ENCODE data around the gene GNG14.

The GNG14 gene

GRCh38 chr19:12656899-12657571 is 30.8 kb upstream of the GNG14 start:
- no peak overlapping the region for H3K4me3 ChIP-seq (replicated peaks; ENCODE audit: low read depth, low read length)
- TF ChIP-seq, protein P1, sequence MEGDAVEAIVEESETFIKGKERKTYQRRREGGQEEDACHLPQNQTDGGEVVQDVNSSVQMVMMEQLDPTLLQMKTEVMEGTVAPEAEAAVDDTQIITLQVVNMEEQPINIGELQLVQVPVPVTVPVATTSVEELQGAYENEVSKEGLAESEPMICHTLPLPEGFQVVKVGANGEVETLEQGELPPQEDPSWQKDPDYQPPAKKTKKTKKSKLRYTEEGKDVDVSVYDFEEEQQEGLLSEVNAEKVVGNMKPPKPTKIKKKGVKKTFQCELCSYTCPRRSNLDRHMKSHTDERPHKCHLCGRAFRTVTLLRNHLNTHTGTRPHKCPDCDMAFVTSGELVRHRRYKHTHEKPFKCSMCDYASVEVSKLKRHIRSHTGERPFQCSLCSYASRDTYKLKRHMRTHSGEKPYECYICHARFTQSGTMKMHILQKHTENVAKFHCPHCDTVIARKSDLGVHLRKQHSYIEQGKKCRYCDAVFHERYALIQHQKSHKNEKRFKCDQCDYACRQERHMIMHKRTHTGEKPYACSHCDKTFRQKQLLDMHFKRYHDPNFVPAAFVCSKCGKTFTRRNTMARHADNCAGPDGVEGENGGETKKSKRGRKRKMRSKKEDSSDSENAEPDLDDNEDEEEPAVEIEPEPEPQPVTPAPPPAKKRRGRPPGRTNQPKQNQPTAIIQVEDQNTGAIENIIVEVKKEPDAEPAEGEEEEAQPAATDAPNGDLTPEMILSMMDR (IDR thresholded peaks at IDR 0.05; ENCODE audit: low read depth, low read length, missing control alignments): no peak
- no peak for DNase-seq (ENCODE audit: extremely low read depth, low read depth)

GRCh38 chr19:12657966-12658365 is 29.8 kb upstream of the GNG14 start:
- no peak for DNase-seq (ENCODE audit: extremely low read depth, low read depth)
- TF ChIP-seq, protein P1 (IDR thresholded peaks at IDR 0.05; ENCODE audit: low read depth, low read length, missing control alignments): peak; percentile 4
- H3K4me3 ChIP-seq (replicated peaks; ENCODE audit: low read depth, low read length): no peak overlapping the region

DNA sequence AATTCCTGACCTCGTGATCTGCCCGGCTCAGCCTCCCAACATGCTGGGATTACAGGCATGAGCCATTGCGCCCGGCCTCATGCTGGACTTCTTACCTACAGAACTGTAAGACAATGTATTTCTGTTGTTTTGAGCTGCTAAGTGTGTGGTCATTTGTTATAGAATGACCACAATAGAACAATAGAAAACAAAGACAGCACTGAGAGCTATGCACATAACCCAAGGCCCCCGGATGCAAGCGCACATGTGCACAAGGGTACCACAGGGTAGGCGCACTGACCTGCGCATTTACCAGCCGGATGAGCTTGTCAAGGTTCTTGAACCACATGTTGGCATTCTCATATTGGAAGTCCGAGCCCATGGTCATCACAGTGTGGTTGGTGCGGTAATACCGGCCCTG is 26.8 kb upstream of the GNG14 start:
- TF ChIP-seq, protein P1 (IDR thresholded peaks at IDR 0.05; ENCODE audit: low read depth, low read length, missing control alignments): no peak
- no peak overlapping the region for H3K4me3 ChIP-seq (replicated peaks; ENCODE audit: low read depth, low read length)
- DNase-seq (ENCODE audit: extremely low read depth, low read depth): no peak

- H3K4me3 ChIP-seq (replicated peaks; ENCODE audit: low read depth, low read length): no peak overlapping the region
- no peak for DNase-seq (ENCODE audit: extremely low read depth, low read depth)
- TF ChIP-seq, protein P1 (IDR thresholded peaks at IDR 0.05; ENCODE audit: low read depth, low read length, missing control alignments): no peak
Measured at GRCh38 chr19:12664406-12665280, 23.2 kb upstream of the GNG14 start.

GRCh38 chr19:12665281-12665573 is 22.6 kb upstream of the GNG14 start:
- H3K4me3 ChIP-seq (replicated peaks; ENCODE audit: low read depth, low read length): no peak overlapping the region
- TF ChIP-seq, protein P1 (IDR thresholded peaks at IDR 0.05; ENCODE audit: low read depth, low read length, missing control alignments): no peak
- no peak for DNase-seq (ENCODE audit: extremely low read depth, low read depth)

GRCh38 chr19:12665671-12666264 is 22.0 kb upstream of the GNG14 start:
- peak overlapping the region; percentile 84 for H3K4me3 ChIP-seq (replicated peaks; ENCODE audit: low read depth, low read length)
- TF ChIP-seq, protein P1 (IDR thresholded peaks at IDR 0.05; ENCODE audit: low read depth, low read length, missing control alignments): no peak
- no peak for DNase-seq (ENCODE audit: extremely low read depth, low read depth)
